ENCODE data around the gene CFAP46.

DNA sequence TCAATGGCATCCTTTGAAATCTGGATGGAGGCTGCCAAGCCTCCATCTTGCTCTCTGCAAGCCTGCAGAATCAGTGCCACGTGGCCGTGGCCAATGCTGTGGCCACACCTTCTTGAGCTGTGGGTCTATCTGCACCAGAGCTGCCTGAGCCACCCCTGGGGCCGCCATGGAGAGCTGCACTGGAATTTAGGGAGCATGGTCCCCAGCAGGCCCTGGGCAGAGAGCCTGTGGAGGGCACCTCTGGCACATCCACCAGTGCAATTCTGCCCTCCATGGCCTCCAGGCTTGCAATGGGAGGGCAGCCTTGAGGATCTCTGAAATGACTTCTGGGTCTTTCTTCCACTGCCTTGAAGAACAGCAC lies 100.8 kb downstream of the CFAP46 start:
- TF ChIP-seq ZNF274 (IDR thresholded peaks at IDR 0.05; ENCODE audit: low read depth, low read length) (no peak), YY1 (IDR thresholded peaks at IDR 0.05; ENCODE audit: insufficient read depth, insufficient read length) (no peak), SUZ12 (IDR thresholded peaks at IDR 0.05; ENCODE audit: extremely low read depth, insufficient read depth, insufficient read length) (no peak)
